Mesodermal cell (in vitro differentiated cells): ENCODE data around the gene FAM117B.

Experiments
- H3K27ac ChIP-seq: 2 replicates; pipeline ENCODE4 v1.7.0; 2013; ENCODE audit warnings: mild to moderate bottlenecking, low read depth, low read length, moderate library complexity; ENCODE audit not compliant: severe bottlenecking
- H3K36me3 ChIP-seq: 2 replicates; pipeline ENCODE4 v1.7.1; 2013; ENCODE audit warnings: mild to moderate bottlenecking, low read length, moderate library complexity; ENCODE audit not compliant: control insufficient read depth, insufficient read depth
- H3K4me1 ChIP-seq: one replicate; pipeline ENCODE4 v1.7.1; 2013; ENCODE audit warnings: mild to moderate bottlenecking, low read length; ENCODE audit not compliant: insufficient read depth, control insufficient read depth, poor library complexity, severe bottlenecking
- H3K4me3 ChIP-seq: 2 replicates; pipeline ENCODE4 v1.7.0; 2013; ENCODE audit warnings: low read length, control low read depth, mild to moderate bottlenecking; ENCODE audit not compliant: insufficient read depth, poor library complexity, severe bottlenecking; ENCODE audit errors: extremely low read depth
- H3K9me3 ChIP-seq: 2 replicates; pipeline ENCODE4 v1.7.1; 2013; ENCODE audit warnings: mild to moderate bottlenecking, low read length, moderate library complexity; ENCODE audit not compliant: control insufficient read depth
- WGBS, 2 experiments: methylation state at CpG; one replicate each; pipeline ENCODE4 v1.1.5; 2013; ENCODE audit warnings: missing lambda C conversion rate in 2 of 2; ENCODE audit not compliant: insufficient coverage in 2 of 2; 5-methylcytosine and 5-hydroxymethylcytosine counted together

The FAM117B gene

GRCh38 chr2:202815548-202816360 is 181.0 kb downstream of the FAM117B start:
- 71 to 87% methylated on average over 3 to 4 of the region's 4 CpGs for WGBS, 2 experiments
- Histone ChIP-seq H3K9me3 (peaks cover 4% of the 10 kb centered on the region), H3K36me3 (no peaks in the 10 kb centered on the region), H3K4me1 (no peaks in the 10 kb centered on the region), H3K27ac (no peak overlapping the region), H3K4me3 (no peak overlapping the region)

GRCh38 chr2:202817771-202818170 is 183.0 kb downstream of the FAM117B start:
- no peaks in the 10 kb centered on the region for H3K9me3 ChIP-seq
- H3K4me1 ChIP-seq: no peaks in the 10 kb centered on the region
- no peak overlapping the region for H3K4me3 ChIP-seq
- no peaks in the 10 kb centered on the region for H3K36me3 ChIP-seq
- no CpG with 5 or more reads among the region's 1 CpG for WGBS, 2 experiments
- H3K27ac ChIP-seq: no peak overlapping the region

GRCh38 chr2:202818321-202818720 is 183.6 kb downstream of the FAM117B start:
- Histone ChIP-seq H3K27ac (no peak overlapping the region), H3K9me3 (no peaks in the 10 kb centered on the region), H3K4me3 (no peak overlapping the region), H3K4me1 (no peaks in the 10 kb centered on the region), H3K36me3 (no peaks in the 10 kb centered on the region)
- 79 to 89% methylated on average over 2 of the region's 3 CpGs for WGBS, 2 experiments
